NCI-H510A treated with DMSO at 0.1 percent for 48 hours (cell line): ENCODE results near the gene SUV39H1.
"Not testable (repeated sequence)": the region's sequence is repeated elsewhere in the genome, so short reads cannot be mapped to it uniquely, and the experiment has no call there.

ENCODE experiments used
- DNase-seq: peaks from one replicate; lab custom pipeline; 2025; lab: John Stamatoyannopoulos, UW

The SUV39H1 gene

DNA sequence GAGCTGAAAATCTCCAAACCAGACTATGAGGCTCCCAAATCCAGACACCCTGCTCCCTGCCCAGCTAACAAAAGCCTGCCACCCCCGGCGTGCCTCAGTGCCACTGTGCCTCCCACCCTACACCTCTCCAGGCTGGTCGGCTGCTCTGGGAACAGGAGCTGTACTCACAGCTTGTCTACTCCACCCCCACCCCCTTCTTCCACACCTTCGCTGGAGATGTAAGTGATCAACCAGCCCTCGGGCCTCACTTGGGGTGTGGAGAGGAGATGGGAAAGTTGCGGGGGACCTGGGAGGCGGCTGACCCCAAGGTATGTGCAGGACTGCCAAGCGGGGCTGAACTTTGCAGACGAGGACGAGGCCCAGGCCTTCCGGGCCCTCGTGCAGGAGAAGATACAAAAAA is 11.1 kb upstream of the SUV39H1 start:
- no peak for DNase-seq

DNA sequence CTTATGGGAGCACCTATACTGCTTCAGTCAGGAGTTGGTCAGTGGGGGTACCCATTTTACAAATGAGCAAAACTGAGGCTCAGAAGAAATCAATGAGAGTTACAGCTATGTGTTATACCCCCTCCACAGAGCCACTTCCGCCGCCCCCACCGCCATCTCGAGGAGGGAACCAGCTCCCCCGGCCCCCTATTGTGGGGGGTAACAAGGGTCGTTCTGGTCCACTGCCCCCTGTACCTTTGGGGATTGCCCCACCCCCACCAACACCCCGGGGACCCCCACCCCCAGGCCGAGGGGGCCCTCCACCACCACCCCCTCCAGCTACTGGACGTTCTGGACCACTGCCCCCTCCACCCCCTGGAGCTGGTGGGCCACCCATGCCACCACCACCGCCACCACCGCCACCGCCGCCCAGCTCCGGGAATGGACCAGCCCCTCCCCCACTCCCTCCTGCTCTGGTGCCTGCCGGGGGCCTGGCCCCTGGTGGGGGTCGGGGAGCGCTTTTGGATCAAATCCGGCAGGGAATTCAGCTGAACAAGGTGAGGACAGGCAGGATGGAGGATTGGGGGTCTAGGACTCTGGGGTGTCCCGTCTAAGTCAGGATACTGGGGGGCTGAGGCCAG is 7.9 kb upstream of the SUV39H1 start:
- no peak for DNase-seq

DNA sequence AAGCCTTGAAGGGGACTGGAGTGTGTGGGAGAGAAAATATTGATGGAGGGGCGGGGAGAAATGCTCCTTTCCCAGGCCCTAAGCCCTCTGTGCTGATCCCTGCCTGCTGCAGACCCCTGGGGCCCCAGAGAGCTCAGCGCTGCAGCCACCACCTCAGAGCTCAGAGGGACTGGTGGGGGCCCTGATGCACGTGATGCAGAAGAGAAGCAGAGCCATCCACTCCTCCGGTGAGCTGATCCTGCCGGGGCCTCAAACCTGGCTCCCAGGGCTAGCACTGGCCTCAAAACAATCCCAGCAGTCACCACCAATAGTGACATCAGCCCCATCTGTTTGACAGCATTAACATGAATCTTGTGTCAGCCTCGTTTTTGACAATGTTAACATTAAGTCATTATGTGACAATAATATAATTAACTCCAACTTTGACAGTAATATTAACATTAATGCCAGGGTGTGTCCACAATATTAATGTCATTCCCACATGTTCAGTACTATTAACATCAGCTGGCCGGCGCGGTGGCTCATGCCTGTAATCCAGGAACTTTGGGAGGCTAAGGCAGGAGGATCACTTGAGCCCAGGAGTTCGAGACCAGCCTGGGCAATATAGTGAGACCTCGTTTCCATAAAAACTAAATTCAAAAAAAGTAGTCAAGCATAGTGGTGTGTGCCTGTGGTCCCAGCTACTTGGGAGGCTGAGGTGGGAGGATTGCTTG is 7.2 kb upstream of the SUV39H1 start:
- no peak for DNase-seq

DNA sequence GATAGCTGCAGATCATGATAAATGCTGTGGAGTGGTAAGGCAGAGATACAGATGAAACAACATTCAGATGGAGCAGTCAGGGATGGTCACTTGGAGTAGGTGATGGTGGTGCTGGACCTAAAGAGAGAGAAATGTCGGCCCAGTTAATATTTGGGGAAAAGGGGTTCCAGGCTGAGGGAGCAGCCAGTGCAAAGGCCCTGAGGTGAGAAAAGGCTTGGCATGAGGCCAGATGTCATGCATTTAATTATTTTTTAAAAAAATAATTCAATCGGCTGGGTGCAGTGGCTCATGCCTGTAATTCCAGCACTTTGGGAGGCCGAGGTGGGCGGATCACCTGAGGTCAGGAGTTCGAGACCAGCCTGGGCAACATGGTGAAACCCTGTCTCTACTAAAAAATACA is 4.8 kb upstream of the SUV39H1 start:
- not testable (repeated sequence) for DNase-seq

DNA sequence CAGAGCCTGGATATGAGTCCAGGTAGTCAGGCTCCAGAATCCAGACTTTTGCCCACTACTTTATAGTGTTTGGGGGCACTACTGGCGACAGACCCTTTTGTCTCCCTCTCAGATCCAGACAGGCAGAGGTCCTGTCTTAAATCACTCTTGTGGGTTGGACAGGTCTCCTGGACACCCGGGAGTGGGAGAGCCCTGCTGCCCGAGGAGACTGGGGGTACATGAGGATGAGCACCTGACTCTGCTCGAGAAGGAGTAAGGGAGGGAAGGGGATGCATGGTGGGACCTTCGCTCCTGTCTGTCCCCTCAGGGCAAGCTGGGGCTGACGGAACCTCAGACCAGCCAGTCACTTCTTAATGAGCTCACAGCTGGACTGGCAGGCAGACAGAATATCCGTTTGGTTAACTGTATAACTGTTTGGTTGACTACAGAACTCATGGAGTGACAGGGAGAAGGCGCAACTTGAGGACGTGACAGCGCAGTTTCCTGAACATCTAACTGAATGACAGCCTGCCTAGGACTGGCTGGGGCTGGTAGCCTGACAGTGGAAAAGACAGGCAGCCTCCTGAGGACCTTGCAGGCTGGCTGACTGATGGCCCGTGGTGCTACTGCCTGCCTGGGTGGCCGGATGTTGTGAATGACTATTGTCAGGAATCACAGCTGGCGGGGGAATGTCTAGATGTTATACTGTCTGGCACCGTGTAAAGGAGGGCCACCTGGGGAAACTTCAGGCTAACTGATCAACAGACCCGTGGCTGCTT is 1.6 kb upstream of the SUV39H1 start:
- DNase-seq: no peak

DNA sequence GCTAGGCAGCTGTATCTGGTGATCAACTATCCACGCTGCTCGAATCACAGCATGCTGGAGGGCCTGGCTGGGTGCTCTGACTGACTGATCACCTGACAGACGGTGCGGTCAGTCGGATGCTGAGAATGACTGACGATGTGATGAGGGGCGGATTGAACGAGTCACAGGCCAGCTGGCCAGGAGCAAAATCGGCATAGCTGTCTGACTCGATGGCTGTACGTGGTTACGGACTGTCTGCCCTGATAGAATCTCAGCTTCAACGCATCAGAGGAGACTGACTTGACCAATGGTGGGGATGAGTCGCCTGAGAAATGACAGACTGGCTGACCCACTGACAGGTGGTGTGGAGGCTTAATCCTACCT is 1.0 kb upstream of the SUV39H1 start:
- DNase-seq: no peak

DNA sequence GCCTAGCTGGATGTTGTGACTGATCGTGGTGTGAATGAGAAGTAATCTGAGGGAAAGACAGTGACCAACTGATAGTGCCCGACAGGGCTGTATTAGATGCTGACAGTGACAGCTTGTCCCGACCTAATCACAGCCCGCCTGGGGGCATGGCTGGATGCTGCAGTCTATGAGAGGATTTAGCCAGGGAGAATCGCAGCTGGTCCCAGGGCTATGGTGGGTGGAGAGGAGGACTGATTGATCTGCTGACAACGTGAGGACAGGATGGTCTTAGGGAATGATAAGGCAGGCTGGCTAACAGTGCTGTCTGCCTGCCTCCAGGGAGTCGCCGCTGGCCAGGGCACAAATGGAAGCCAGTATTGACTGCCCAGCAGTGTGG is 621 bp upstream of the SUV39H1 start:
- no peak for DNase-seq

DNA sequence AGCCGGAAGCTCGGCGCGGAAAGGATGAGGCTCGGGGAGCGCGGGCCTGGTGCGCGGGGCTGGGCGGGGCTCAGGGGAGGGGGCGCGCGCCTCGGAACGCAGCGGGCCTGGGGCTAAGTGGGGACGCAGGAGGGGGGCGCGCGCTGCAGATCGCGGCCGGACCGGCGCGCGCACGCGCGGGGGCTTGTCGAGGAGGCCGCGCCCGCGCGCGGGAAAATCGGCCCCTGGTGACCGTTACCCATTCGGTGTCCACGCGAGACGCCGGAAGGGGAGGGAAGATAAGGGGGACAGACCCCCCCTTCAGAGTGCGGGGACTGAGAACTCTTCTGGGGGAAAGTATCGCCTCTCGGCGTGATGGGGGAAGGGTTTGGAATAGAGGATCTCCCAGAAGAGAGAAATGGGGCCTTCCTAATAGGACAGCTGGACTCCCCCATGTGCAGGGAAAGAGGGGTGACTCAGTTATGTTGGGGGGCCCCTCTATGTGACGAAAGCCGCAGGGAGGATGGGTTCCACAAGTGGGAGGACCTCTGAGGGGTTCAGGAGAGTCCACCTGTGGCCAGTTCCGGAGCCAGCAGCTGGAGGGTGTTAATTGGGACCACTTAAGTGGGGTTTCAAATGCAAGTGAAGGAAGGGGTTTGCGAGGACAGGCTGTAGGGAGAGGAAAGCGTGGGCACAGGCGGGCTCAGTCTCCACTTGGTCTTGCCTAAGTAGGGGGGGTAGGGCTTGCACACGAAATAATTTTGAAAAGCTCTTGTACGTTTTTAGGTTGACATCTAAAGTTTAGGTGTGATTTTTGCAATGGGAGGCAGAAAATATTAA is 584 bp downstream of the SUV39H1 start:
- DNase-seq: no peak

DNA sequence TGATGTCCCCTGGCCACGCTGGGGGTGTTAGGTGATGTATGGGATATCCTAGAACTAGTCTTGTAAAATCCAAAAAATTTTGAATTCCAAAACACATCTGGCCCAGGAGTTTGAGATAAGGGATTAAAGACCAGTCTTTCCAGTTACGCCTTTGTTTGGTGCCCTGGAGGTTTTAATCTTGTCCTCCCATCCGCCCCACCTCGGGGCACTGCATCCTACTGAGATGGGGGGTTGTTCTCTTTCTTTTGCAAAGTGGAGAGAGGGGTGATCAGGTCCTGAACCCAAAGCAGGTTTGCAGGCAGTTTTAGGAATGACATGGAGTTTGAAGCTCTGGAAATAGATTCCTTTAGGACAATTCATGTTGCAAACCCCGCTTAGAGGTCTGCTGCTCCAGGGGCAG is 1.8 kb downstream of the SUV39H1 start:
- DNase-seq: no peak

DNA sequence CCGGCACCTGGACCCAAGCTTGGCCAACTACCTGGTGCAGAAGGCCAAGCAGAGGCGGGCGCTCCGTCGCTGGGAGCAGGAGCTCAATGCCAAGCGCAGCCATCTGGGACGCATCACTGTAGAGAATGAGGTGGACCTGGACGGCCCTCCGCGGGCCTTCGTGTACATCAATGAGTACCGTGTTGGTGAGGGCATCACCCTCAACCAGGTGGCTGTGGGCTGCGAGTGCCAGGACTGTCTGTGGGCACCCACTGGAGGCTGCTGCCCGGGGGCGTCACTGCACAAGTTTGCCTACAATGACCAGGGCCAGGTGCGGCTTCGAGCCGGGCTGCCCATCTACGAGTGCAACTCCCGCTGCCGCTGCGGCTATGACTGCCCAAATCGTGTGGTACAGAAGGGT is 3.7 kb downstream of the SUV39H1 start:
- DNase-seq: no peak

DNA sequence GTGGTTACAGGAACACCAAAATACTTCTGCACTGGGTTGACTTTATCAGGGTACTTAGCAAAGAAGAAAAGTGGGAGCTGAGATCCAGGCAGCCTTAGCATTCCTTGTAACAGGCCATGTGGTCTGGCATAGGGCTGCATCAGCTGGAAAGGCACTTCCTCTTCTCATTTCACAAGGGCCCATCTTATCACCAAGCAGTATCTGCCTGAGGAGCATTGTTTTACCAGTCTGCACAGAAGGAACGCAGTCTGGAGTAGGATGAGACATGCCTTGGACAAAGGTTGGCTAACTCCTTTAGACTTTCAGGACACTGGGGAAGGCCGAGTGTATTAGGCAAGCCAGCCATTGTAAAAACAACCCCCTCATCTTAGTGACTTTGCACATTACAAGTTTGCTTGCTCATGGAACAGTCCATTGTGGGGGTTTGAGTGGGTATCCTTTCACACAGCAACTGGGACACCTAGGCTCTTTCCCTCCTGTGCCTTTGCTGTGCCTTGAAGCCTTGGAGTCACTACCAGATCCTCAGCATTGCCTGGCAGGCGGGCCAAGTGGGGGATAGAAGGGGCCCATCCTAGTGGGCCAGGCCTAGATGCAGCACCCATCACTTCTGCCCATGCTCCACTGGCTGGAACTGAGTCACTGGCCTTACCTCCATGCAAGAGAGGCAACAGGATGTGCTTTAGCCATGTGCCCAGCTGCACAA is 4.6 kb downstream of the SUV39H1 start:
- DNase-seq: no peak

DNA sequence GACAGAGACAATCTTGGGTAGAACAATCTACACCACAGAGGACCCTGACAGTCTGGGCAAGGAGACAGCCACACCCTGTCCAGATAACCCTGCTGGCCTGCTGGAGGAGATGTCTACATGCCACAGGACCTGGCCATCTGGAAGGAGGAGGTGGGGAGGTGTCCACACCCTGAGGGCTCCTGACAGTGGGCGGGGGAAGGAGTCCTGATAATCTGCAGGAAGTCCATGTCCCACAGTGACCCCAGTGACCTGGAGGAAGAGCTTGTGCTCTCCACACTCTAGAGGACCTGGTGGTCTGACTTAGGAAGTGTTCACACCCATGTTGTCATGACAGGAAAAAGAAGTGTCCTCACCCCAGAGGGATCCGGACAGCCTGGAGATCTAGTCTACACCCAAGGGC is 5.5 kb downstream of the SUV39H1 start:
- no peak for DNase-seq

DNA sequence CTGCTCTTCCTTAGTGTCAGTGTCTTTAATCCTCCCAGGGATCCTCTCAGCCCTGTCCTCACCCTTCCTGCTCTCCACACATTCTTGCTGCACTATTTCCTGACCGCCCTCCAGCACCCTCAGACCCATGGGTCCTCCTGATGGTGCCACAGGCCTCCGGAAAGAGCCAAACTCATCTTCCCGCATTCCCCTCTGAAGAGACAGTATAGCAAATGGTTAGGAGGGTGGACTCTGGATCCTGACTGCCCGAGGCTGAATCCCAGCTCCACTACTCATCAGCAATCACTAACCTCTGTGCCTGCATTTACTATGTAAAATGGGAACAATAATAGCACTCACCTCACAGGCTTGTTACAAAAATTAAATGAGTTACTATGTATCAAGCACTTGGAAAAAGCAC is 6.2 kb downstream of the SUV39H1 start:
- DNase-seq: no peak

DNA sequence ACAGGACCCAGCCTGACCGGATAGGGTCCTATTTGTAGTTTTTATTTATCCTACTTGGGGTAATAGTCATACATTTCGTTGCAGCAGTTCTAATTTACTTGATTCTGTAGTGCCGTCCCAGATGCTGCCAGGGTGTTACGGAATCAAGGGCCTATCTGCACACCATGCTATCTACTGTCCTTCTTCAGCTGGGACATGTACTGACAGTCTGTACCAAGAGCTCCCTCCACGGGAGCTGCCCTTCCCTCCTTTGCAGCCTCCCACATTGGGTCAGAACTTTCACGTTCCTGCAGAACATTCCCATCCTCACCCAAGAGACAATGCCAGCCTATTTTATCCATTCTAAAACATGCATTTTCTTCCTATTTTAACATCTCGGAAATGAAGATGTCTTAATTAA is 6.7 kb downstream of the SUV39H1 start:
- DNase-seq: no peak

DNA sequence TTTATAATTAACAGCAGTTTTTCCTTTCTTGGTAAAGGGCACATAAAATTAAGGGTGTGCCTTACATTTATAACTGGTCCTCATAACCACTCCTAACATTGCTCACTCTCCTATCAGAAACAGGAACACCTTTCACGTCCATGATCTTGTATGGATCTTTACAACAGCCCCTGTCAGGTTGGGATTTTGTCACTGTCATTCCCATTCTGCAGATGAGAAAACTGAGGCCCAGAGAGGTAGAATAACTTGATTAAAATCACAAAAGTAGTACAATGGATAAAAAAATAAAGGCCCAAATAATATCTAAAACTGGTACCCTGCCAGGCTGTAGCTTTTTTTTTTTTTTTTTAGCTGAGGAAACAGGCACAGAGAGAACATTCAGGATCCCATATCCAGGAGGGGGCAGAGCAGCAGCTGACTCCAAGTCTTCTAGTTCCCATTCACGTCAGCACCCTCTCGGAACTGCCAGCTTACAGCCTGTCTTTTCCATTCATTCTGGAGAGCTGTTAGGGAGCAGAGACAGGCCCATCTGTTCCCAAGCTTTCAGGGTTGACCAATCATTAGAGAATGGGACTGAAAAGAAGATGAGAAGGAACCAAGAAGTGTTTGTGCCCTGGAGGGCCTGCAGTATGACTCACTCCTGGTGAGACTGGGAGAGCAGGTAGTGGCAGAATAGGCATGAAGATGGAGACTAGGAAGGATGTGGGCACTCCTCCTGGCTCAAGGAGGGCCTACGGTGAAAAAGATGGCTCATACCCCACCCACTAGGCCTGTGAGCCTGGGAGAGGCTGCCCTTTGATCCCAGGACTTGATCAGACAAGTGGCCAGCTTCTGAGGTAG is 7.3 kb downstream of the SUV39H1 start:
- no peak for DNase-seq

DNA sequence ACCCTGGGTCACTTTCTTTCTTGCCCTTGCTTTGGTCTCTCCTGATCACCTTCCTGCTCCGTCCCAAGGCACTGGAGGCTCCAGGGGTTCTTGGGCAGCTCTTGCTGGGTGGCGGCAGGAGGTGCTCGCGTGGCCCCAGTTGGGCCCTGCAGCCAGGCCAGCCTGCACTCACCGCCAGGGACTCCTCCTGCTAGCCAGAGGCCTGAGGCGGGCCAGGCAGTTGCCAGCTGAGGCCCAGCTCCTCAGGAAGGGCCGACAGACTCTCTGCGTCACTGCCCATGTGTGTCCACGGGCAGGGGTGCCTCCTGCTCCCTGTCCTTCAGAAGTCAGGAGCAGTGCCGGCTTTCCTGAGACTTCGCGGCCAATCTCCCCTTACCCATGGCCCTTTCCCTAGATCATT is 9.3 kb downstream of the SUV39H1 start:
- DNase-seq: no peak

DNA sequence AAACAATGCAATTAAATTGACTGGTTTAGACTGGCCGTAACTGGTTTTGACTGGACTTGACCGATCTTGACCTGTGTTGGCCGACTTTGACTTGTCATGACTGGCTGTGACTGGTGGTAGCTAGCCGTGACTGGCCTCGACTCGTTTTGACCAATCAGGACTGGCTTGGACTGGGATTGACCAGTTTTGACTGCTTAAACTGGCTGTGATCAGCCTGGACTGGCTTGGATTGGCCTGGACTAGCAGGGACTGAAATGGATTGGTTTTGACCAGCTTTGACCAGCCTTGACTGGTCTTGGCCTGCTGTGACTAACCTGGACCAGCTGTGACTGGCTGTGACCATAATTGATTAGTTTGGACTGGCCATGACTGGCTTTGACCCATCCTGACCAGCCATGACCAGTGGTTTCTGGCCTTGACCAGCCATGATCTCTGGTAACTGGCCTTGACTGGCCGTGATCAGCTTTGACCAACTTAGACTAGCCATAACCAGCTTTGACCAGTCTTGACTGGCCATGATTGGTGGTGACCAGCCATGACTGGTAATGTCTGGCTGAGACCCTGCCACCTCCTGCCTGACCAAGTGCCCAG is 13.1 kb downstream of the SUV39H1 start:
- DNase-seq: no peak

DNA sequence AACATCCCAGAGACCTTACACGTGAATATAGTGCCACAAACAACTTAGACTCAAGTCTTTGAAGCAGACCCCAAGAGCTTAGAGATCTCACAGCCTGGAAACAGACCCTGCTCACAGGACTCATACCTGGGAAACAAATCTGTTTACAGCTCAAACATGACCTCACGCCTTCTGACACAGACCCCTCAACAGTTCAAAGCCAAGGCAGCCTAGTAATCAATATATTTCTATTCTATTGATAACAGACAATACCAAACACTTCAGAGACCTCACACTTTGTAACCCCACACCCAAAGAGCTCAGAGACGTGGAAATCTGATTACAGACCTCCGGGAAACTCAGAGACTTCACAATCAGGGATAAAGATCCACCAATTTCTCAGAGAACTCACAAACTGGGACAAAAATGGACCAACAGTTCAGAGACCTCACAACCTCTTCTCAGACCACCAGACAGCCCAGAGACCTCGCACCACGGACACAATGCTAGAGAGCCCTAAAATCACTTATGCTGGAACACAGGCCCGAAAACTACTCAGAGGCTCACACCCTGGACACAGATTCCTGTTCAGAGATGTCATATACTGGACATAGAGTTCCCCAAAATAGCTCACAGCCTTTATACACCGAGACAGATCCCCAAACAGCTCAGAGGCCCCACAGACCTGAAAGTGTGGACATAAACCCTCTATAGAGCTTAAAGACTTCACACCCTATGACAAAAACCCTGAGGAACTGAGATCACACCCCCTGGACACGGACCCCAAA is 14.8 kb downstream of the SUV39H1 start:
- no peak for DNase-seq

DNA sequence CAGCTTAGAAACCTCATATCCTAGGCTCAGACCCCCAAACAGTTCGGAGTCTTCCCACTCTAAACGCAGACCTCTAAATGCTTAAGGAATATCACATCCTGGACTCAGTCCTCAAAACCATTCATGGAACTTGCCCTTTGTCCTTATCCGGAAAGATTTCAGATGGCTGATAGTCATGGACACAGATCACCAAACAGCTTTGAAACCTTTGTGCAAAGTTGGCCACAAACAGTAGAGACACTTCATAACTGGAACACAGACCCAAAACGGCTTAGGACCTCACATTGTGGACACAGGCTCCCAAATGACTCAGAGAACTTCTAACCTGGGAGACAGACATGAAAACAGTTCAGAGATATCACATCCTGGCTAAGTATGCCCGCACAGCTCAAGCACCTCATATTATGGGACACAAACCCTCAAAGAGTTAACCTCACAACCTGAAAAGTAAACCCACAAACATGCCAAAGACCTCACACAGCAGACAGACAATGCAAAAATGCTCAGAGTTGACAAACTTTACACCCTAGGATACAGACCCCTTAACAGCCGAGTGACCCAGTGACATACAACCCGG is 15.5 kb downstream of the SUV39H1 start:
- no peak for DNase-seq

DNA sequence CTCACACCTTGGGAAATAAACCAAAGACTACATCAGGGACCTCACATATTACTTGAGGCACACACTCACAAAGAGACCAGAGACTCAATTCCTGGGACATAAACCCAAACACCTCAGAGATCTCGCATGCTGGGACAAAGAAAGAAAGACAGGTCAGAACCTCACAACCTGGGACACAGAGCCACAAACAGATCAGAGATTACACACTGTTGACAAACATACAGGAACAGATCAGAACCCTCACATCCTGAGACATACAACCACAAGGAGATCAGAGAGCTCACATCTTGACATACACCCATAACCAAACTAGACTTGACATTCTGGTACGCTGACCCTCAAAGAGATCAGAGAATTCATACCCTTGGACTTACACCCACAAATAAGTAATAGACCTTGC is 17.3 kb downstream of the SUV39H1 start:
- no peak for DNase-seq
